Measurements from ENCODE around the gene ZRANB2. TPM values are rescaled to one million over a fixed set of nuclear protein-coding genes. Genes with fewer than 3 reads are reported as not detected.
A peak's percentile ranks its signal among the peaks of the same experiment; 100 is the strongest.

ZRANB2 gene
- total and polyA plus RNA-seq, 7 donors = 18.5 to 119 (median 63.4) TPM

DNA sequence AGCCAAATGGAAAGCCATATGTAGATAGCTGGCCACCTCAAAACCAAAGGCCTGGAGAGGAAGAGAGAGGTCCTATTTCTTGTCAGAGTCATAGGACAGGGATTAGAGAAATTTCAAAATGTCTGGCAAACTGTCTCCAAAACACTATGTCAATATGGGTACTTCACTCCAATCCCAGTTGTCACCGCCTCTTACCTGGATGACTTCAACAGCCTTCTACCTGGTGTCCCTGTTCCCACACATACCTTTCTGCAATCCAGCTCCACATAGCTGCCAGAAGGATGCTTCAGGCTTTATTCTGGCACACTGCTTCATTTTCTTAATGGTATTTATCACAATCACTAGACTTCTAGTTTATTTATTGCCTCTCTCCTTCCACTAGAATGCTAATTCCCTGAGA lies 47.7 kb downstream of the ZRANB2 start:
- Histone ChIP-seq H3K27me3 (no peaks in the 10 kb centered on the region), H3K36me3 (no peaks in the 10 kb centered on the region), H3K4me3 (no peak overlapping the region), H3K9me3 (no peaks in the 10 kb centered on the region), H3K27ac (no peak overlapping the region), H3K4me1 (peaks cover 0 to 32% (median 15%) of the 10 kb centered on the region in 4 donors)
- 96 to 97% methylated on average over 1 of the region's 1 CpG for WGBS, 2 donors
- no peak for TF ChIP-seq EP300 (IDR thresholded peaks at IDR 0.05)
- TF ChIP-seq, protein P1, sequence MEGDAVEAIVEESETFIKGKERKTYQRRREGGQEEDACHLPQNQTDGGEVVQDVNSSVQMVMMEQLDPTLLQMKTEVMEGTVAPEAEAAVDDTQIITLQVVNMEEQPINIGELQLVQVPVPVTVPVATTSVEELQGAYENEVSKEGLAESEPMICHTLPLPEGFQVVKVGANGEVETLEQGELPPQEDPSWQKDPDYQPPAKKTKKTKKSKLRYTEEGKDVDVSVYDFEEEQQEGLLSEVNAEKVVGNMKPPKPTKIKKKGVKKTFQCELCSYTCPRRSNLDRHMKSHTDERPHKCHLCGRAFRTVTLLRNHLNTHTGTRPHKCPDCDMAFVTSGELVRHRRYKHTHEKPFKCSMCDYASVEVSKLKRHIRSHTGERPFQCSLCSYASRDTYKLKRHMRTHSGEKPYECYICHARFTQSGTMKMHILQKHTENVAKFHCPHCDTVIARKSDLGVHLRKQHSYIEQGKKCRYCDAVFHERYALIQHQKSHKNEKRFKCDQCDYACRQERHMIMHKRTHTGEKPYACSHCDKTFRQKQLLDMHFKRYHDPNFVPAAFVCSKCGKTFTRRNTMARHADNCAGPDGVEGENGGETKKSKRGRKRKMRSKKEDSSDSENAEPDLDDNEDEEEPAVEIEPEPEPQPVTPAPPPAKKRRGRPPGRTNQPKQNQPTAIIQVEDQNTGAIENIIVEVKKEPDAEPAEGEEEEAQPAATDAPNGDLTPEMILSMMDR (IDR thresholded peaks at IDR 0.05) = no peak
- TF ChIP-seq POLR2AphosphoS5 (IDR thresholded peaks at IDR 0.05) = no peak
- TF ChIP-seq POLR2A (IDR thresholded peaks at IDR 0.05) = no peak
- no peak for DNase-seq
- intact Hi-C loops (cut with DNase I) = no loop called here

DNA sequence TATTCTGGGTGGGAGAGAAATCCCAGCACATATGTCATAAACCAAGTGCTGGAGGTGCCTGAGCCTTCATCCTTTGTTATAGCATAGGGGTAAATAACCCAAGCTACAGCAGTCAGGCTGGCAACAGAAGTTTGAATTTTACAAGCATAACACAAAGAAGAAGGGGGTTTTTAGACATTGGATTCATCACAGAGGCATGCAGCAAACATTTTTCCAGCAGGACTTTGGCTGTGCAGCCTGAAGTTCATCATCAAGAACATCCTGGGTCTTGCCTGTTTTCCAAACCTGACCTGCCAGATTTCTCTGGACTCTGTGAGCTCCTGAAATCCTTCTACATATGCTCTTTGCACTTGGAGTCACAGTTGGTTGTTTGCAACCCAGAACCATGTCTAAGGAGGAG lies 49.4 kb downstream of the ZRANB2 start:
- no peak overlapping the region for H3K4me3 ChIP-seq
- no peak for TF ChIP-seq EP300 (IDR thresholded peaks at IDR 0.05)
- TF ChIP-seq, protein P1 (IDR thresholded peaks at IDR 0.05) = no peak
- TF ChIP-seq POLR2AphosphoS5 (IDR thresholded peaks at IDR 0.05) = no peak
- no peak for TF ChIP-seq POLR2A (IDR thresholded peaks at IDR 0.05)
- H3K27me3 ChIP-seq = no peaks in the 10 kb centered on the region
- peaks cover 0 to 23% (median 15%) of the 10 kb centered on the region in 4 donors for H3K4me1 ChIP-seq
- intact Hi-C loops (cut with DNase I) = no loop called here
- no peaks in the 10 kb centered on the region for H3K9me3 ChIP-seq
- peak overlapping the region in 2 of 4 donors; percentile 34 to 63 for H3K27ac ChIP-seq
- no peaks in the 10 kb centered on the region for H3K36me3 ChIP-seq
- DNase-seq = no peak

DNA sequence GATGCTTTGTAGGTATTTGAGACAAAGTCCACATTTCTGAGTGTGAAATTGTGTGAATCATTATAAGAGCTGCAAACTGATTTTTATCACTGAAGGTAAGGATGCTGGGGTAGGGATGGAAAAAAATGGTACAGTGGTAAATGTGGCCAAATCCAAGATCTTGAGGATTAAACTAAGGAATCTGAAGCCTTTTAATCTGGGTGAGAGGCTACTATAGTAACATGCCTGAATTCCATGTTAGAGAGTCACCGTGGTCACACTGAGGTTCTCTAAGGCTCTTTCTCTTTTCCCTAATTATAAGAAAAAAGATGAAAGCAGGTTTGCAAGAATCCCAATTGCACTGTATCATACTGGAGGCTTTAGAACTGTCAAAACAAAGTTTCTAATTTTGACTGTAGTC lies 50.8 kb downstream of the ZRANB2 start:
- DNase-seq = no peak
- Histone ChIP-seq H3K27ac (no peak overlapping the region), H3K27me3 (no peaks in the 10 kb centered on the region), H3K9me3 (no peaks in the 10 kb centered on the region), H3K36me3 (no peaks in the 10 kb centered on the region), H3K4me3 (no peak overlapping the region), H3K4me1 (peaks cover 0 to 27% (median 12%) of the 10 kb centered on the region in 4 donors)
- TF ChIP-seq, protein P1 (IDR thresholded peaks at IDR 0.05) = no peak
- TF ChIP-seq POLR2AphosphoS5 (IDR thresholded peaks at IDR 0.05) = no peak
- no peak for TF ChIP-seq EP300 (IDR thresholded peaks at IDR 0.05)
- TF ChIP-seq POLR2A (IDR thresholded peaks at IDR 0.05) = no peak
- intact Hi-C loops (cut with DNase I) = no loop called here
- WGBS, 2 donors = 74 to 78% methylated on average over 1 of the region's 1 CpG

DNA sequence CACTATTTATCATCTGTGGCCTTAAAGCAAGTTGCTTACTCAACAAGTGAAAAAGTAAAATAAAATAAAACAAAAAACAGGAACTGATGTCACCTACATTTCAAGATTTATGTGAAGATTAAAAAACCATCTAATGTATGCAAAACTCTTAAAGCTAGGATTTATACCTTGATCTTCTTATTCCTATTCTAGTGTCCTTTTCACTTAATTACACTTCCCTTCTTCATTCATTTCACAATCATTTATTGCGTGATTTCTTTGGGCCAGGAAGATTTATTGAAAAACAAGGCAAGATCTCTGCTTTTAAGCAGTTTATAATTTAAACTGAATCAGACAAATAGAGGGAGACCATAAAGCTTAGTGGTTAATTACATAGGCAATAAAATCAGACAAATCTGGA lies 51.9 kb downstream of the ZRANB2 start:
- no peaks in the 10 kb centered on the region for H3K9me3 ChIP-seq
- intact Hi-C loops (cut with DNase I) = no loop called here
- no peaks in the 10 kb centered on the region for H3K27me3 ChIP-seq
- H3K27ac ChIP-seq = no peak overlapping the region
- H3K36me3 ChIP-seq = no peaks in the 10 kb centered on the region
- no peak for DNase-seq
- no peak overlapping the region for H3K4me3 ChIP-seq
- peaks cover 0 to 27% (median 12%) of the 10 kb centered on the region in 4 donors for H3K4me1 ChIP-seq
- 77 to 91% methylated on average over 1 of the region's 1 CpG for whole genome bisulfite sequencing, 2 donors
- TF ChIP-seq POLR2AphosphoS5 (IDR thresholded peaks at IDR 0.05) (no peak), EP300 (IDR thresholded peaks at IDR 0.05) (no peak), POLR2A (IDR thresholded peaks at IDR 0.05) (no peak)
- TF ChIP-seq, protein P1 (IDR thresholded peaks at IDR 0.05) = no peak

DNA sequence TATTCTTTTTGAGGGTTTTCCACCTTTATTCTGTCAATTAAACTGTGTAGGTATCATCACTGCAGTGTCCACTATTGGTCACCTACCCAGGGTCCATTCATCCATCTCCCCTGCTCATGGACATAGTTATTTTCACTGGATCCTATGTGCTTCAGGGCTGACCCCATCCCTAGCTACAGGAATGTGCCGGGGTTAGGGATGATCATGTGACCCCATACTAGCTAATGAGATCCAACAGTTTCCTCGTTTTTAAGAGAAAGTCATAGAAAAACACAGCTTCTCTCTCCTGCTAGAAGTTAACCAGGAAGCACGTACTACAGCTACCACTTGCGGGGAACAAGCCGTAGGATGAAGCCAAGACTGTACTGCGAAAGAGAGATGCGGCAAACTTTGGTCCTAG lies 52.8 kb downstream of the ZRANB2 start:
- Histone ChIP-seq H3K4me1 (peaks cover 0 to 27% (median 12%) of the 10 kb centered on the region in 4 donors), H3K27ac (no peak overlapping the region), H3K4me3 (no peak overlapping the region), H3K9me3 (no peaks in the 10 kb centered on the region), H3K27me3 (no peaks in the 10 kb centered on the region), H3K36me3 (no peaks in the 10 kb centered on the region)
- TF ChIP-seq, protein P1 (IDR thresholded peaks at IDR 0.05) = no peak
- no peak for TF ChIP-seq POLR2A (IDR thresholded peaks at IDR 0.05)
- TF ChIP-seq EP300 (IDR thresholded peaks at IDR 0.05) = no peak
- TF ChIP-seq POLR2AphosphoS5 (IDR thresholded peaks at IDR 0.05) = no peak
- DNase-seq = no peak
- WGBS, 2 donors = 83 to 89% methylated on average over 7 of the region's 7 CpGs
- intact Hi-C loops (cut with DNase I) = no loop called here

Data from sigmoid colon (tissue), 7 donors.